HG03565 (cell line): ENCODE measurements around the gene MACROD2.
A peak's percentile ranks its signal among the peaks of the same experiment; 100 is the strongest.
"Not testable (repeated sequence)": the region's sequence is repeated elsewhere in the genome, so short reads cannot be mapped to it uniquely, and the experiment has no call there.

Source experiments
- ATAC-seq: cut with Tn5 transposase; IDR thresholded peaks from one replicate; pipeline ENCODE4 v1.9.1; 2021; ENCODE audit warnings: mild to moderate bottlenecking, moderate library complexity; ENCODE audit not compliant: unreplicated experiment

MACROD2 gene

GRCh38 chr20:15185322-15185721 lies 1190.0 kb downstream of the MACROD2 start:
- ATAC-seq, result no peak

GRCh38 chr20:15185913-15186312 lies 1190.6 kb downstream of the MACROD2 start:
- ATAC-seq, result no peak

GRCh38 chr20:15187612-15188011 lies 1192.3 kb downstream of the MACROD2 start:
- no peak for ATAC-seq

- no peak for ATAC-seq
Measured at GRCh38 chr20:15188415-15188814, 1193.1 kb downstream of the MACROD2 start.

- ATAC-seq, result no peak
Measured at GRCh38 chr20:15191082-15191723, 1195.9 kb downstream of the MACROD2 start.

- no peak for ATAC-seq
Measured at GRCh38 chr20:15195378-15195777, 1200.1 kb downstream of the MACROD2 start.

- no peak for ATAC-seq
Measured at GRCh38 chr20:15196547-15197255, 1201.4 kb downstream of the MACROD2 start.

GRCh38 chr20:15198017-15198416 lies 1202.7 kb downstream of the MACROD2 start:
- ATAC-seq, result not testable (repeated sequence)

- peak; percentile 61 for ATAC-seq
Measured at GRCh38 chr20:15199698-15200097, 1204.4 kb downstream of the MACROD2 start.

GRCh38 chr20:15200147-15200565 lies 1204.8 kb downstream of the MACROD2 start:
- ATAC-seq, result peak; percentile 65

GRCh38 chr20:15201602-15202001 lies 1206.3 kb downstream of the MACROD2 start:
- ATAC-seq, result no peak

- no peak for ATAC-seq
Measured at GRCh38 chr20:15204234-15204633, 1208.9 kb downstream of the MACROD2 start.

- no peak for ATAC-seq
Measured at GRCh38 chr20:15205028-15205427, 1209.7 kb downstream of the MACROD2 start.

- no peak for ATAC-seq
Measured at GRCh38 chr20:15205719-15206118, 1210.4 kb downstream of the MACROD2 start.

GRCh38 chr20:15209537-15209936 lies 1214.2 kb downstream of the MACROD2 start:
- no peak for ATAC-seq

GRCh38 chr20:15214051-15214450 lies 1218.7 kb downstream of the MACROD2 start:
- no peak for ATAC-seq

- ATAC-seq, result no peak
Measured at GRCh38 chr20:15220009-15220656, 1224.8 kb downstream of the MACROD2 start.

GRCh38 chr20:15220778-15221565 lies 1225.7 kb downstream of the MACROD2 start:
- ATAC-seq, result no peak

- ATAC-seq, result no peak
Measured at GRCh38 chr20:15222502-15223330, 1227.4 kb downstream of the MACROD2 start.

- no peak for ATAC-seq
Measured at GRCh38 chr20:15224199-15224598, 1228.9 kb downstream of the MACROD2 start.
